AG09309 (cell line): ENCODE data around the gene SLC25A21.

ENCODE experiments used
- DNase-seq: peaks from one replicate; pipeline ENCODE4 v3.0.0-alpha.2; 2010; ENCODE audit warnings: low read depth
- H3K4me3 ChIP-seq: 2 replicates; pipeline ENCODE4 v1.5.1; 2011; ENCODE audit warnings: mild to moderate bottlenecking, low read depth, low read length, moderate library complexity; ENCODE audit not compliant: control insufficient read depth
- TF ChIP-seq, protein P1 (sequence below): IDR thresholded peaks from 2 replicates; pipeline ENCODE4 v1.5.1; 2011; ENCODE audit warnings: mild to moderate bottlenecking, low read depth, low read length, inconsistent platforms; ENCODE audit not compliant: insufficient read depth, control insufficient read depth; ENCODE audit errors: missing control alignments

The SLC25A21 gene

DNA sequence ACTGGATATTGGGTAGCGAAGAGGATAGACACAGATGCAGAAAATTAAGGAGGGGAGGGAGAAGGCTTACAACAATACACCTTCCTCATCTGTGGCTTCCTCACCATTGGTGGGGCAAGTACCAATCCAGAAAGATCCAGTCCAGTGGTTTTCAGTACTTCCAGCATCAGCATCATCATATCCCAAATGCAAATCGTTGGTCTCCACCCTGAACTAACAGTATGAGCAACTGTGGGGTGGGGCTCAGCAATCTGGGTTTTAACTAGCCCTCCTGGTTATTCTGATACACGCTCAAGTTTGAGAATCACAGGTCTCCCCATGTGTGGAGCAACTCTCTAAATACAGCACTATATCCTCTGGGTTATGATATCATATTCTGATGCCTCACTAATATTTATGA, 317.0 kb downstream of the SLC25A21 start:
- no peak overlapping the region for H3K4me3 ChIP-seq
- DNase-seq = no peak
- TF ChIP-seq, protein P1, sequence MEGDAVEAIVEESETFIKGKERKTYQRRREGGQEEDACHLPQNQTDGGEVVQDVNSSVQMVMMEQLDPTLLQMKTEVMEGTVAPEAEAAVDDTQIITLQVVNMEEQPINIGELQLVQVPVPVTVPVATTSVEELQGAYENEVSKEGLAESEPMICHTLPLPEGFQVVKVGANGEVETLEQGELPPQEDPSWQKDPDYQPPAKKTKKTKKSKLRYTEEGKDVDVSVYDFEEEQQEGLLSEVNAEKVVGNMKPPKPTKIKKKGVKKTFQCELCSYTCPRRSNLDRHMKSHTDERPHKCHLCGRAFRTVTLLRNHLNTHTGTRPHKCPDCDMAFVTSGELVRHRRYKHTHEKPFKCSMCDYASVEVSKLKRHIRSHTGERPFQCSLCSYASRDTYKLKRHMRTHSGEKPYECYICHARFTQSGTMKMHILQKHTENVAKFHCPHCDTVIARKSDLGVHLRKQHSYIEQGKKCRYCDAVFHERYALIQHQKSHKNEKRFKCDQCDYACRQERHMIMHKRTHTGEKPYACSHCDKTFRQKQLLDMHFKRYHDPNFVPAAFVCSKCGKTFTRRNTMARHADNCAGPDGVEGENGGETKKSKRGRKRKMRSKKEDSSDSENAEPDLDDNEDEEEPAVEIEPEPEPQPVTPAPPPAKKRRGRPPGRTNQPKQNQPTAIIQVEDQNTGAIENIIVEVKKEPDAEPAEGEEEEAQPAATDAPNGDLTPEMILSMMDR = no peak

DNA sequence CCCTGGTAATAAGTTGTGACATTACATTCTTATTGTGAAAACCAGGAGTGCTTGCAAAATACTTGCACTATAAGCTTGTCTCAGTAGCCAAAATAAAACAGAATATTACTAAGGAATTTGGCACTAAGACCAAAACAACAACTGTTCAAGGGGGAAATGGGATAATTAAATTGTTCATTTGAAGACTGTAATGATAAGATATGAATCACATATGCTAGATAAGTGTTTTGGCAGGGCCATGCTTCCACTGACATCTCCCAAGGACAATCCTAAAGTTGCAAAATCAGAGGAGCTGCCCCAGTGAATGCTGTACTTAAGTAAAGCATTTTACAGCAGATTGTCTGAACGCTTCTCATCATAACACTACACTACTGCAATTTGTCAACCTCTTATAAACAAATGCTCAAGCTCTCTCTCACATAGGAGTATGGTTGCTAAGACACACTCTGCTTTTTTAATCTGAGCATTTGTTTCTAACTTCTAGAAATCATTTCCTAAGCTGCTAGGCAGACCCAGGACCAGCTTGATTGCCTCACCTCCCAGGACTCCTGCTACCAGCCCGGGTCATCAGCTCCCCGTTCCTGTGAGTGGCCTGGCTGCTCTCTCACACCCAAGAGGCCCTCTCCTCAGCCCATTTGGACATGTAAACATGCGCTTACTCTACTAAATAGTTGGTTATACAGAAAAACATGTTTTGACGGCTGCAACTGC, 319.3 kb downstream of the SLC25A21 start:
- no peak overlapping the region for H3K4me3 ChIP-seq
- TF ChIP-seq, protein P1 = no peak
- peak; percentile 40 for DNase-seq

DNA sequence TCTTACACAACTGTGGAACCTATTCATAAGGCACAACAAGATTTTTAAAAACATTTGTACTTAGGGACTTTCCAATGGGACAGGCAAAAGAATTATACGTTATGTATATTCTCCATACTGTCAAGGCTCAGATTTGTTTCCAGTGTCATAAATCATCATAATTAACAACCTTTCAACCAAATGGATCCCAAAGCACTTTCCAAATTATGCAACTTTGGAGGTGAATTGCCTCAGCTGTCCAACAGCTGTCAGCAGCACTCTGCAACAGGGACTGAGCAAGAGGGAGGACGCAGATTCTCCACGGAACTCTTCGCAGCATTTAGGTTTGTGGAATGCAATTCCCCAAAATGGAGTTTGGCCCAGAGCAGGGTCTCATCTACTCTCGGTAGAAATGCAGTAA, 324.2 kb downstream of the SLC25A21 start:
- H3K4me3 ChIP-seq = no peak overlapping the region
- TF ChIP-seq, protein P1 = no peak
- no peak for DNase-seq

DNA sequence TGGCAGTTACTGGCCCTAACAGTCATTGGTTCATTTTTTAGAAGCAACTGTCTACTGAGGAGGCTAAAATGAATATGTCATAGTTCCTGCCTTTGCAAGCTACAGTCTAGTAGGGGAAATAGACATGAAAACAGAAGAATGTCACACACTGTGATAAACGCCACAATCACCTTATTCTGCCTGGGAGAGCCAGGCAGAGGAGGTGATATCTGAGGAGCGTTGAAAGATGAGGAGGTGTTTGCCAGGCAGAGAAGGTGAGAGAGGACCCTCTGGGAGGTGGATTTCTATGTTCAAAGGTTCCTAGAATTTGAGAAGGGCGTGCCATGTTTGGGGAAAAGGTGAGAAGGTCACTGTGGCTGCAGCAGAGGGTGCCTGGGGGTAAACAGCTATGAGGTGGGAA, 325.0 kb downstream of the SLC25A21 start:
- no peak overlapping the region for H3K4me3 ChIP-seq
- DNase-seq = no peak
- TF ChIP-seq, protein P1 = no peak

DNA sequence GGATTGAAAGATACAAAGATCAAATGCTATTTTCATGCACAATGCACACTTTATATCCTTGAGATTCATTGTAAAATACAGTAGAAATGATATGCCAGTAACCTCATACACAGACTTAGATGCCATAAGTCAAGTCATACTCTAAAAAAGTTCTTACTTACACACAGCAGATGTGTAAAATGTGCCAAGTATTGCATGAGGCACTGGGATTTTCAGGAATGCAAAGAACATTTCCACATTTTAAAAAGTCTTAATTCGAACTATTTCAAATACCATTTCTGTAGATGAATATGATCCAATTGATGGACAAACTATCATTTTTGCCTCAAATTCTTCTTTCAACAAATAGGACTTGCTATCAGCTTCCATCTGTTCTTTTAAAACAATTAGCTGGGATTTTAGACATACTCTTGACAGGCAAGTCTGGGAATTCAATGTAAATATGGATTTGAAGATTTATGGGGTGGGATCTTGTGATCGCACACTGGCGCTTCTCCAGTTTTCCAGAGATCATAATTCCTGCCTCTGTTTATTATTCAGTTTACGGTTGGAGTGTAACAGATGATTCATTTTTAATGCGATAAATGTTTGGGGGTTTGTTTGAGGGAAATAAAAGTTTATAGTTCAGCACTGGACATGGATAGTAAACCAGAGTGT, 326.9 kb downstream of the SLC25A21 start:
- H3K4me3 ChIP-seq = no peak overlapping the region
- no peak for DNase-seq
- TF ChIP-seq, protein P1 = no peak

DNA sequence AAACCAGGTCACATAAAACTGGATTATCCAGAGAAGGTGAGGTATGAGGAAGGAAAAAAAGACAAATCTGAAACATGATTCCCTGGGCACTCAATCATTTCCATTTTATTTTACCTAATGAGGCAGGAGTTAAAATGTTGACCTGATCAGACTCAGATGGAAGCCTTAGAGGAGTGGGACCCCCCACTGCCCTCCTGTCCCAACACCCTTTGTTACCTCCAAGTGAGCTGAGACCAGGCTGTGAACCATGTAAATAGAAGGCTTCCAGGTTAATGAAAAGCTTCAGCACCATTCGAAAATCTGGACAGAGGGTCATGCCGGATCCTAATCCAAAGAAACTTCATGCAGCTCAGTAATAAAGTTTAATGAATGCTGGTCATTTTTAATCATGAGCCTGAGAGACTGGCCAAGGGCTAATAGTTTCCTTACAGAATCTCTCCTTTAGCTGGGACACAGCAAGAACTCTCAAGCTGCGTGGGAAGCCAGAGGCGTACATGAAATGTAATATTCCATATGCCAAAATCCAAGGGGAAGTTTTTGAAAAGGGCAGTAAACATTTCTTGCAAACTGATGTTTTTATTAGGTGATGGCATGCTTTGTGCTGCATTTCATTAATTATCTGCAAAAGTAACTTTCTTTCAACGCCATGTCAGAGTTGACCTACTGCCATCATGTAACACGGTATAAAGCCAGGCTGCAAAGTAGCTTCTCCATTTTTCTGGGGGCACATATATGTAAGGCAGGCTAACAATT, 327.8 kb downstream of the SLC25A21 start:
- no peak for DNase-seq
- TF ChIP-seq, protein P1 = no peak
- no peak overlapping the region for H3K4me3 ChIP-seq
